K562 (cell line): ENCODE data around the gene HS3ST3B1. TPM values are rescaled to one million over a fixed set of nuclear protein-coding genes. Genes with fewer than 3 reads are reported as not detected.

Experiments
- ATAC-seq: fragments of 200-7000 bp; cut with Tn5 transposase; 3 replicates; pipeline ENCODE4 v1.9.1; 2020; ENCODE audit warnings: moderate library complexity
- BruUV-seq: library from RNA; stranded (reverse); fragments of 400-500 nt; replicated peaks from 2 replicates; lab custom pipeline; 2021; lab: Mats Ljungman, UMichigan
- CTCF ChIA-PET: fragments of 300-600 bp; formaldehyde crosslinking; extraction: SDS; loops from one replicate; lab custom pipeline; 2021; ENCODE audit warnings: low intra/inter-chr PET ratio; lab: Yijun Ruan, JAX
- POLR2A ChIA-PET: fragments of 300-600, 350-650 bp; sonication (Branson Sonifier 250); formaldehyde crosslinking; extraction: SDS; loops from one replicate; lab custom pipeline; 2021; ENCODE audit warnings: antibody characterized with exemption, inconsistent platforms; lab: Yijun Ruan, JAX
- DNase-seq, 4 experiments: peaks; one replicate each; pipeline versions ENCODE4 v3.0.0 to v3.0.0-alpha.2; 2011 to 2018; ENCODE audit warnings: low spot score in 3 of 4, mixed read lengths in 3 of 4; ENCODE audit errors: extremely low read depth in 1 of 4
- FAIRE-seq: peaks from 2 replicates; lab custom pipeline; 2011; peaks lifted over from hg19 to GRCh38; lab: Jason Lieb, UNC
- H2AFZ ChIP-seq: 2 replicates; pipeline ENCODE4 v1.6.0; 2011; ENCODE audit warnings: low read depth, low read length, control low read depth, inconsistent platforms
- H3K27ac ChIP-seq: fragments of 200-600 bp; 3 replicates; pipeline ENCODE4 v1.8.0; 2011; ENCODE audit warnings: low read depth, mild to moderate bottlenecking, control low read depth, inconsistent platforms, low read length, moderate library complexity, mixed read lengths; ENCODE audit errors: extremely low read depth
- H3K27me3 ChIP-seq, 2 experiments: fragments of 300-600 bp in 1 of 2; 2 replicates in 1 of 2; 3 replicates in 1 of 2; pipeline versions ENCODE4 v1.6.0 to v1.8.0; 2011; ENCODE audit warnings: inconsistent platforms in 2 of 2, low read length in 2 of 2, mild to moderate bottlenecking in 1 of 2, mixed read lengths in 1 of 2, moderate library complexity in 1 of 2; ENCODE audit not compliant: control insufficient read depth in 2 of 2, insufficient read depth in 2 of 2
- H3K36me3 ChIP-seq: fragments of 300-600 bp; 3 replicates; pipeline ENCODE4 v1.8.0; 2011; ENCODE audit warnings: mild to moderate bottlenecking, low read length, inconsistent platforms; ENCODE audit not compliant: control insufficient read depth, insufficient read depth
- H3K4me1 ChIP-seq, 2 experiments: fragments of 200-600 bp in 1 of 2; replicated peaks in 1 of 2; 2 replicates in 1 of 2; 3 replicates in 1 of 2; pipeline versions ENCODE4 v1.5.1 to v1.8.0; 2011; ENCODE audit warnings: inconsistent platforms in 2 of 2, low read length in 2 of 2, mild to moderate bottlenecking in 1 of 2, mixed read lengths in 1 of 2, moderate library complexity in 1 of 2; ENCODE audit not compliant: control insufficient read depth in 2 of 2, insufficient read depth in 2 of 2
- H3K4me2 ChIP-seq: 2 replicates; pipeline ENCODE4 v1.6.1; 2011; ENCODE audit warnings: low read length, control low read depth, inconsistent platforms, mixed read lengths; ENCODE audit not compliant: insufficient read depth
- H3K4me3 ChIP-seq: fragments of 200-600 bp; sonication (generic), shearing (Covaris generic); 2 replicates; pipeline ENCODE4 v1.5.1; 2016; ENCODE audit warnings: control low read depth, inconsistent platforms
- H3K79me2 ChIP-seq: fragments of 200-600 bp; 3 replicates; pipeline ENCODE4 v1.8.0; 2011; ENCODE audit warnings: low read length, inconsistent platforms; ENCODE audit not compliant: control insufficient read depth, insufficient read depth
- H3K9ac ChIP-seq, 2 experiments: 2 replicates each; pipeline versions ENCODE4 v1.6.0 to v1.6.1; 2011; ENCODE audit warnings: low read depth in 2 of 2, low read length in 2 of 2, control low read depth in 1 of 2, inconsistent platforms in 1 of 2, mild to moderate bottlenecking in 1 of 2, mixed read lengths in 1 of 2; ENCODE audit not compliant: insufficient read depth in 1 of 2
- H3K9me1 ChIP-seq: one replicate; pipeline ENCODE4 v1.6.0; 2011; ENCODE audit warnings: inconsistent platforms, mild to moderate bottlenecking, low read length, moderate library complexity; ENCODE audit not compliant: control insufficient read depth, insufficient read depth
- H3K9me3 ChIP-seq: replicated peaks from 2 replicates; pipeline ENCODE4 v1.5.1; 2011; ENCODE audit warnings: low read depth, low read length, inconsistent platforms; ENCODE audit not compliant: control insufficient read depth, insufficient read depth
- H4K20me1 ChIP-seq: replicated peaks from 2 replicates; pipeline ENCODE4 v1.6.1; 2011; ENCODE audit warnings: low read length, inconsistent platforms, mixed read lengths; ENCODE audit not compliant: control insufficient read depth, insufficient read depth
- CBFB ChIP-seq: sonication (generic); formaldehyde crosslinking; IDR thresholded peaks from 2 replicates; pipeline ENCODE4 v1.4.0; 2020; ENCODE audit warnings: mild to moderate bottlenecking, missing genetic modification reagents
- CCNT2 ChIP-seq: IDR thresholded peaks from 2 replicates; pipeline ENCODE4 v1.6.1; 2011; ENCODE audit warnings: borderline replicate concordance, low read depth, mild to moderate bottlenecking, moderate library complexity, mixed read lengths, low read length; ENCODE audit not compliant: insufficient read length; ENCODE audit errors: extremely low read depth
- EGR1 ChIP-seq: fragments of 450-650 bp; conservative IDR thresholded peaks from 2 replicates; pipeline ENCODE4 v1.6.1; 2017; ENCODE audit warnings: mild to moderate bottlenecking
- ETV1 ChIP-seq: fragments of 450-650 bp; conservative IDR thresholded peaks from 2 replicates; pipeline ENCODE4 v1.6.1; 2016; ENCODE audit warnings: missing genetic modification characterization, control low read depth, low read depth, missing compliant biosample characterization
- HMGN3 ChIP-seq: IDR thresholded peaks from 2 replicates; pipeline ENCODE4 v1.6.1; 2011; ENCODE audit warnings: borderline replicate concordance, low read depth, mild to moderate bottlenecking, mixed read lengths, low read length; ENCODE audit not compliant: insufficient read length; ENCODE audit errors: extremely low read depth
- HNRNPL ChIP-seq: fragments of 200-400 bp; formaldehyde crosslinking; IDR thresholded peaks from 2 replicates; pipeline ENCODE4 v1.6.1; 2017; ENCODE audit warnings: low read depth, mild to moderate bottlenecking, low read length
- NFIC ChIP-seq: fragments of 450-650 bp; IDR thresholded peaks from 2 replicates; pipeline ENCODE4 v1.6.1; 2017; ENCODE audit warnings: mild to moderate bottlenecking, inconsistent platforms
- ZNF655 ChIP-seq: fragments of 250-450 bp; sonication (Bioruptor Pico); IDR thresholded peaks from 2 replicates; pipeline ENCODE4 v1.5.0; 2021
- WGBS: fragments of 100-300 bp; shearing (Covaris generic); methylation state at CpG from one replicate; pipeline ENCODE4 v1.1.6; 2016; ENCODE audit warnings: low coverage, mixed read lengths; ENCODE audit not compliant: insufficient coverage; ENCODE audit errors: missing lambda C conversion rate; 5-methylcytosine and 5-hydroxymethylcytosine counted together
- in situ Hi-C: fragments of 300-500 bp; cut with MboI; formaldehyde crosslinking; loops from 4 replicates; pipeline ENCODE4 v1.15.0; 2018; ENCODE audit warnings: inconsistent platforms, mixed read lengths
- intact Hi-C: fragments of 100-400 bp; cut with micrococcal nuclease; formaldehyde crosslinking; loops from 2 replicates; pipeline ENCODE4 v1.14.2; 2022
- polyA plus RNA-seq, 8 experiments: library from polyadenylated mRNA; depleted of rRNA in 4 of 8; stranded (reverse) in 5 of 8; unstranded in 3 of 8; fragments of >200 nt; fragmentation: Nextera tagmentation in 2 of 8; fragmentation: Illumina TruSeq in 1 of 8; extraction: Ambion mirVana in 2 of 8; extraction: Trizol in 1 of 8; gene quantifications; 2 replicates each; pipeline versions ENCODE4 v1.2.1 to v1.2.3, GENCODE V29; 2011 to 2014; ENCODE audit warnings: inconsistent platforms in 1 of 8, missing spikeins in 1 of 8
- total RNA-seq, 7 experiments: library from RNA; depleted of rRNA in 6 of 7; stranded (reverse); fragments of >200 nt in 6 of 7; fragmentation: Illumina TruSeq in 2 of 7; extraction: Trizol in 2 of 7; gene quantifications; 2 replicates each; pipeline versions ENCODE4 v1.2.1 to v1.2.3, GENCODE V29; 2011 to 2021; ENCODE audit warnings: low replicate concordance in 1 of 7

Gene HS3ST3B1
- total and polyA plus RNA-seq, 9 of the 15 experiments (the other 6 are each of a cell fraction or from before 2014, with no cell fraction given), result 1.9 to 12.9 (median 3.7) TPM

- TF ChIP-seq HMGN3 (no peak), CCNT2 (no peak)
Measured at GRCh38 chr17:14299280-14300141, 1.4 kb upstream of the HS3ST3B1 start (continued).

DNA sequence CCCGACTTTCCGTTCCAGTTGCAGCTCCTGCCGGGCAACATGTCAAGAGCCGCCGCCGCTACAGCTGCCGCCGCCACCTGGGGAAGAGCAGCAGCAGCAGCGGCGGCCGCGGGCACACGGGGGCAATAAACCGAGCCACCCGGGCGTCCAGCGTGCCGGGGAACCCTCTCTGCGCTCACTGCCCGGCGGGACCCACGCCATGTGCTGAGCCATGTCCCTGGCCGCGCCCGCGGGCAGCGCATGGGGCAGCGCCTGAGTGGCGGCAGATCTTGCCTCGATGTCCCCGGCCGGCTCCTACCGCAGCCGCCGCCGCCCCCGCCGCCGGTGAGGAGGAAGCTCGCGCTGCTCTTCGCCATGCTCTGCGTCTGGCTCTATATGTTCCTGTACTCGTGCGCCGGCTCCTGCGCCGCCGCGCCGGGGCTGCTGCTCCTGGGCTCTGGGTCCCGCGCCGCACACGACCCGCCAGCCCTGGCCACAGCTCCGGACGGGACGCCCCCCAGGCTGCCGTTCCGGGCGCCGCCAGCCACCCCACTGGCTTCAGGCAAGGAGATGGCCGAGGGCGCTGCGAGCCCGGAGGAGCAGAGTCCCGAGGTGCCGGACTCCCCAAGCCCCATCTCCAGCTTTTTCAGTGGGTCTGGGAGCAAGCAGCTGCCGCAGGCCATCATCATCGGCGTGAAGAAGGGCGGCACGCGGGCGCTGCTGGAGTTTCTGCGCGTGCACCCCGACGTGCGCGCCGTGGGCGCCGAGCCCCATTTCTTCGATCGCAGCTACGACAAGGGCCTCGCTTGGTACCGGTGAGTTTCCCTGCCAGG is 604 bp downstream of the HS3ST3B1 start:
- intact Hi-C loops (loop anchor here (5.0 kb wide), 1 partner anchor 36 kb away; no protein-coding TSS in a partner anchor), in situ Hi-C loops (no loop called here)
- Histone ChIP-seq H3K9me1 (no peaks in the 10 kb centered on the region), H3K27ac (peak overlapping the region; percentile 70), H3K4me3 (peak overlapping the region; percentile 54), H2AFZ (peak overlapping the region; percentile 62), H3K79me2 (peaks cover 54% of the 10 kb centered on the region), H3K9ac (peak overlapping the region; percentile 73 to 96), H3K36me3 (peaks cover 11% of the 10 kb centered on the region; the same call in 1 of the 3 replicates), H4K20me1 (0 out of 2 replicates have a peak, but pooled peaks cover 6% of the 10 kb centered on the region), H3K27me3 (no peaks in the 10 kb centered on the region), H3K4me1 (peaks cover 29 to 43% of the 10 kb centered on the region in 2 experiments; a peak in 4 of 5 replicates), H3K4me2 (peak overlapping the region; percentile 75), H3K9me3 (no peaks in the 10 kb centered on the region)
- 0% methylated on average over 26 of the region's 90 CpGs for WGBS
- ChIA-PET POLR2A (interaction anchor here (0.6 to 1.3 kb wide), 8 partner anchors 15 to 842 kb away, joined by 3 to 7 read pairs (median 3); no protein-coding TSS in a partner anchor), CTCF (interaction anchor here (0.8 kb wide), 1 partner anchor 1271 kb away, joined by 5 read pairs; no protein-coding TSS in a partner anchor)
- DNase-seq, result peak; percentile 15 to 28 (median 23)
- BruUV-seq, result no TSS peak
- peak; percentile 6 for ATAC-seq
- FAIRE-seq, result no peak
- TF ChIP-seq ZNF655 (no peak), HNRNPL (peak; percentile 78; the same call in 1 of the 2 replicates), ETV1 (tag) (no peak), NFIC (0 out of 2 replicates have a peak, but pooled peaks have one; percentile 34), EGR1 (0 out of 2 replicates have a peak, but pooled peaks have one; percentile 19), CBFB (CRISPR knock-in tag) (no peak)
